ENCODE data around the gene ACP7. TPM values are rescaled to one million over a fixed set of nuclear protein-coding genes. Genes with fewer than 3 reads are reported as not detected.

The ACP7 gene
- total RNA-seq, 1 experiment from 2014 or later = 5.4 TPM

DNA sequence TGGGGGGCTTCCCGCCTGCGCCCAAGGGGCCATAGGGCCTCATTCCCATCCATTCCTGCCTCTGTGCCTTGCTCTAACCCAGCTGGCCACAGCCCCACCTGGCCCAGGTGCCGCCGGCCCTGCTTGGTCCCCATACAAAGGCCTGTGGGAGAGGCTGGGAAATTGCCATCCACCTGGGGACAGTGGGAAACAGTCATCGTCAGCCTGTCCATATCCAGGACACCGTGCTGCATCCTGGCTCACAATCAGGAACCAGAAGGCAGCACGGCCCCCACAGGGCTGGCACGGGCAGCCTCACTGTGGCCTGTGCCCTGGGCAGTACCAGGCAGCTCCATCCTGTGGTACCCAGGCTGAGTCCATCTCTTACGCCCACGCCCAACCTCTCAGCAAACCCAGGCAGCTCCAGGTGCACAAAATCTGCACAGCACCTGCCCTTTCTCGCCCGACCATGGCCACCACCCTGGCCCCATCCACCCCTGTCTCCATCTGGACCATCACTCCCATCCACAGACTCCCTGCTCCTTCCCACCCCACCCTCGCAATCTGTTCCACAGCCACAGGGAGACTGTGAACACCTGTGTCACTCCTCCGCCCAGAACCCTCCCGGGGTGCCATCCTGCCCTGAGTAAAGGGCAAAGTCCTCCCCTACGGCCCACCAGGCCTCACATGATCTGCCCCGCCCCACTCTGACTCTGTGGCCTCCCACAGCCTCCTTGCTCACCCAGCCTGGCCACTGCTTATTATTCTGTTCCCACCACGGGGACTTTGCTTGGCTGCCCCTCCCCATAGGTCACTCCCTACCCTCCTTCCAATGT, 30.7 kb upstream of the ACP7 start:
- no peaks in the 10 kb centered on the region for H3K79me2 ChIP-seq (ENCODE audit: low read depth)
- no peak overlapping the region for H3K27ac ChIP-seq
- intact Hi-C loops (cut with micrococcal nuclease; ENCODE audit: unreplicated experiment) = loop anchor here (5.0 to 10.0 kb wide), 4 partner anchors 61 to 359 kb away; partner anchors contain the start of gene PLEKHG2
- no TSS peak for BruUV-seq (replicated peaks)
- ChIA-PET CTCF (no interaction called here), POLR2A (ENCODE audit: unreplicated experiment) (no interaction called here)
- no peak for DNase-seq
- no peaks in the 10 kb centered on the region for H3K9me2 ChIP-seq (ENCODE audit: insufficient read depth)
- no peaks in the 10 kb centered on the region for H3K36me3 ChIP-seq (ENCODE audit: low read depth)
- no peaks in the 10 kb centered on the region; the same call in 1 of the 2 replicates for H3F3A ChIP-seq (ENCODE audit: insufficient read depth, low read depth)
- H4K20me1 ChIP-seq (ENCODE audit: insufficient read depth) = no peaks in the 10 kb centered on the region
- H2AFZ ChIP-seq = no peak overlapping the region
- TF ChIP-seq, protein P1, sequence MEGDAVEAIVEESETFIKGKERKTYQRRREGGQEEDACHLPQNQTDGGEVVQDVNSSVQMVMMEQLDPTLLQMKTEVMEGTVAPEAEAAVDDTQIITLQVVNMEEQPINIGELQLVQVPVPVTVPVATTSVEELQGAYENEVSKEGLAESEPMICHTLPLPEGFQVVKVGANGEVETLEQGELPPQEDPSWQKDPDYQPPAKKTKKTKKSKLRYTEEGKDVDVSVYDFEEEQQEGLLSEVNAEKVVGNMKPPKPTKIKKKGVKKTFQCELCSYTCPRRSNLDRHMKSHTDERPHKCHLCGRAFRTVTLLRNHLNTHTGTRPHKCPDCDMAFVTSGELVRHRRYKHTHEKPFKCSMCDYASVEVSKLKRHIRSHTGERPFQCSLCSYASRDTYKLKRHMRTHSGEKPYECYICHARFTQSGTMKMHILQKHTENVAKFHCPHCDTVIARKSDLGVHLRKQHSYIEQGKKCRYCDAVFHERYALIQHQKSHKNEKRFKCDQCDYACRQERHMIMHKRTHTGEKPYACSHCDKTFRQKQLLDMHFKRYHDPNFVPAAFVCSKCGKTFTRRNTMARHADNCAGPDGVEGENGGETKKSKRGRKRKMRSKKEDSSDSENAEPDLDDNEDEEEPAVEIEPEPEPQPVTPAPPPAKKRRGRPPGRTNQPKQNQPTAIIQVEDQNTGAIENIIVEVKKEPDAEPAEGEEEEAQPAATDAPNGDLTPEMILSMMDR (conservative IDR thresholded peaks at IDR 0.05) = no peak
- no peak for TF ChIP-seq EZH2 (IDR thresholded peaks at IDR 0.05; ENCODE audit: low read depth)
- H3K27me3 ChIP-seq (ENCODE audit: insufficient read depth, low read depth) = no peaks in the 10 kb centered on the region
- peaks cover 3% of the 10 kb centered on the region; the same call in 1 of the 2 replicates for H3K4me1 ChIP-seq (replicated peaks; ENCODE audit: insufficient read depth)
- H3K9me3 ChIP-seq (ENCODE audit: insufficient read depth, low read depth) = no peaks in the 10 kb centered on the region
- no peak overlapping the region for H3K4me2 ChIP-seq
- no peak overlapping the region for H3K4me3 ChIP-seq

DNA sequence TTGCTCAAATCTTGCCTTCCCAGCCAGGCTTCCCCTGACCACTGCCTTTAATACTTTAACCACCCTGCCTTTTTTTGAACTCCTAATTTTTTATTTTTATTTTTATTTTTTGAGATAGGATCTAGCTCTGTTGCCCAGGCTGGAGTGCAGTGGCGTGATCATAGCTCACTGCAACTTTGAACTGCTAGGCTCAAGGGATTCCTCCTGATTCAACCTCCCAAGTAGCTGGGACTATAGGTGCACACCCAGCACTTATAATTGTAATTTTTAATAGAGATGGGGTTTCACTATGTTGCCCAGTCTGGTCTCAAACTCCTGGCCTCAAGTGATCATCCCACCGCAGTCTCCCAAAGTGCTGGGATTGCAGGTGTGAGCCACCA, 30.1 kb upstream of the ACP7 start:
- Histone ChIP-seq H3K36me3 (ENCODE audit: low read depth) (no peaks in the 10 kb centered on the region), H3K27ac (no peak overlapping the region), H4K20me1 (ENCODE audit: insufficient read depth) (no peaks in the 10 kb centered on the region), H3K4me1 (replicated peaks; ENCODE audit: insufficient read depth) (peaks cover 3% of the 10 kb centered on the region; the same call in 1 of the 2 replicates), H3K9me3 (ENCODE audit: insufficient read depth, low read depth) (peaks cover 2% of the 10 kb centered on the region; the same call in 1 of the 2 replicates), H3K27me3 (ENCODE audit: insufficient read depth, low read depth) (no peaks in the 10 kb centered on the region), H3K4me2 (no peak overlapping the region), H3K79me2 (ENCODE audit: low read depth) (no peaks in the 10 kb centered on the region), H3K4me3 (no peak overlapping the region), H2AFZ (no peak overlapping the region), H3K9me2 (ENCODE audit: insufficient read depth) (no peaks in the 10 kb centered on the region), H3F3A (ENCODE audit: insufficient read depth, low read depth) (no peaks in the 10 kb centered on the region; the same call in 1 of the 2 replicates)
- no peak for DNase-seq
- intact Hi-C loops (cut with micrococcal nuclease; ENCODE audit: unreplicated experiment) = loop anchor here (5.0 to 10.0 kb wide), 4 partner anchors 61 to 358 kb away; partner anchors contain the start of gene PLEKHG2
- ChIA-PET POLR2A (ENCODE audit: unreplicated experiment) (interaction anchor here (0.6 kb wide), 1 partner anchor 15 kb away, joined by 6 read pairs; no protein-coding TSS in a partner anchor), CTCF (no interaction called here)
- BruUV-seq (replicated peaks) = no TSS peak
- TF ChIP-seq, protein P1 (conservative IDR thresholded peaks at IDR 0.05) = no peak
- TF ChIP-seq EZH2 (IDR thresholded peaks at IDR 0.05; ENCODE audit: low read depth) = no peak

DNA sequence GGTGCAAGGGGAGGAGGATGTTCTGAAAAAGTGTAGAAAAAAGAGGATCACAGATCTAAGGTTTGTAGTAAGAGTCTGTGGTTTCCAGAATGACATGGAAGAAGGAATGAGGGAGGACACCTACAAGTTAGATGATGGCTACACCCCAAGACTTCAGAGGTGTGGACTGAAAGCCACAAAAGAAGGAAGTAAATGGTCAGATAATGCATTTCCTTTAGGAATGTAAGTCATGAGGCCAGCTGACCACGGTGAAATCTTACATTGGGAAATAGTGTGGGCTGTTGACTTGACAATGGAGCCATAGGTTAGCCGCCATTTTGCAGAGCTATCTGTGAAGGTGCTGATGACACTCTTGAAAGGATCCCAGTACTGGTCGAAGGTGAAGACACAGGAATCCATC, 26.6 kb upstream of the ACP7 start:
- H3K27ac ChIP-seq = no peak overlapping the region
- DNase-seq = peak; percentile 15 to 80

More for the DNA sequence above, 26.6 kb upstream of the ACP7 start:
- no peaks in the 10 kb centered on the region for H3K36me3 ChIP-seq (ENCODE audit: low read depth)
- no peak overlapping the region for H2AFZ ChIP-seq
- intact Hi-C loops (cut with micrococcal nuclease; ENCODE audit: unreplicated experiment) = loop anchor here (10.0 kb wide), 1 partner anchor 57 kb away; no protein-coding TSS in a partner anchor
- no TSS peak for BruUV-seq (replicated peaks)
- H3F3A ChIP-seq (ENCODE audit: insufficient read depth, low read depth) = no peaks in the 10 kb centered on the region; the same call in 1 of the 2 replicates
- POLR2A ChIA-PET (ENCODE audit: unreplicated experiment) = interaction anchor here (0.6 to 0.7 kb wide), 2 partner anchors 206 to 598 kb away, joined by 3 to 7 read pairs; no protein-coding TSS in a partner anchor
- H3K79me2 ChIP-seq (ENCODE audit: low read depth) = no peaks in the 10 kb centered on the region
- H3K9me2 ChIP-seq (ENCODE audit: insufficient read depth) = no peaks in the 10 kb centered on the region
- TF ChIP-seq, protein P1 (conservative IDR thresholded peaks at IDR 0.05) = no peak
- TF ChIP-seq EZH2 (IDR thresholded peaks at IDR 0.05; ENCODE audit: low read depth) = no peak
- CTCF ChIA-PET = no interaction called here
- no peaks in the 10 kb centered on the region for H4K20me1 ChIP-seq (ENCODE audit: insufficient read depth)
- H3K4me1 ChIP-seq (replicated peaks; ENCODE audit: insufficient read depth) = peaks cover 3% of the 10 kb centered on the region; the same call in 1 of the 2 replicates
- peaks cover 4% of the 10 kb centered on the region; the same call in 1 of the 2 replicates for H3K9me3 ChIP-seq (ENCODE audit: insufficient read depth, low read depth)
- no peak overlapping the region for H3K4me2 ChIP-seq
- no peak overlapping the region for H3K4me3 ChIP-seq
- H3K27me3 ChIP-seq (ENCODE audit: insufficient read depth, low read depth) = no peaks in the 10 kb centered on the region

All from PC-9 (cell line).